Renal cortical epithelial cell (primary cell): ENCODE results near the gene C1QTNF2. TPM values are rescaled to one million over a fixed set of nuclear protein-coding genes. Genes with fewer than 3 reads are reported as not detected.
"Not testable (repeated sequence)": the region's sequence is repeated elsewhere in the genome, so short reads cannot be mapped to it uniquely, and the experiment has no call there.

Experiments
- DNase-seq: peaks from one replicate; pipeline ENCODE4 v3.0.0-alpha.2; 2011; ENCODE audit warnings: low read depth
- total RNA-seq: library from RNA; depleted of rRNA; stranded (reverse); fragments of >200 nt; gene quantifications from 2 replicates; pipeline ENCODE4 v1.2.3, GENCODE V29; 2014

C1QTNF2 gene
- total RNA-seq, 1 donor from 2014 or later = not detected

DNA sequence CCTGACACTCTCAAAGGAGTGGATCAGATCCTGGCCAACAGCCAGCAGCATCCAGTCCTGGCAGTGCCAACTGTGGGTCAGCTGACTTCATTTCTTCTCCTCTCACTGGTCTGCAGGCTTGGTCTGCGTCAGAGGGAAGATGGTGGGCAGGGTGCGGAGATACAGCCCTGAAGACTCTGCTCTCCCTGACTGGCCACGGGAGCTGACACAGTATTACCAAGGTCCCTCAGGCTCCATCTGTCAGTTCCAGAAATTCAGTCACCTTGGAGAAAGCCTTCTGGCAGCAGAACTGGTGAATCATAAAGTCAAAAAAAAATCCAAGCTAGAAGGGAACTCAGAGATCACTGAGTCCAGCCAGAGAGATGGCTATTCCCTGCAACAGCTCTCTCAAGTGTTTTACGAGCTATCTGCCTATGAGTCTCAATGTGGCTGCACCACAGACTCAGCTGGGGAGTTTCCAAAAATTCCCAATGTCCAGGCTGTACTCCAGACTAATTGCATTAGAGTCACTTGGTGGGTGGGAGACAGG, 27.9 kb downstream of the C1QTNF2 start:
- DNase-seq = peak; percentile 64

DNA sequence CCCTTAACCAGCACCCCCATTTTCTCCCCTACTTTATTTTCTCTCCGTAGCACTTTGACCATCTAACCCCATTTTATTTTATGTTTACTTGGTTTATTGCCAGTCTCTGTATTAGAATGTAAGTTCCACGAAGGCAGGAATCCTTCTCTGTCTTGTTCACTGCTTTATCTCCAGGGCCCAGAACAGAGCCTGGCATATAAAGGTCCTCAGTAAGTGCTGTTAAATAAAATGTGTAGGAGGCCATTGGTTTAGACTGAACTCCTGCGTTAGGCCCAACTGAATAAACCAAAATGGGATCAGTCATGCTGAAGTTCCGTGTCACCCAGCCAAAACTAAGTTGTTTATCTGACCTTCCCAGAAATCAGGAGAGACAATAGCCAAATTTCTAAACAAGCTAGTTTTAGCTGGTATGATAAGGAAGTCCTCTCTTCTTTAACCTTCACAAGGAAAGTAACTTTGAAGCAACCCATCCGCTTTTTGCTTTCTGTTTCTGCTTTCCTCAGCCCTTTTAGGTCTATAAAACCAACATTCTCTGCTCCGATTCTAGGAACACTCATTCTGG, 29.0 kb downstream of the C1QTNF2 start:
- DNase-seq = no peak

DNA sequence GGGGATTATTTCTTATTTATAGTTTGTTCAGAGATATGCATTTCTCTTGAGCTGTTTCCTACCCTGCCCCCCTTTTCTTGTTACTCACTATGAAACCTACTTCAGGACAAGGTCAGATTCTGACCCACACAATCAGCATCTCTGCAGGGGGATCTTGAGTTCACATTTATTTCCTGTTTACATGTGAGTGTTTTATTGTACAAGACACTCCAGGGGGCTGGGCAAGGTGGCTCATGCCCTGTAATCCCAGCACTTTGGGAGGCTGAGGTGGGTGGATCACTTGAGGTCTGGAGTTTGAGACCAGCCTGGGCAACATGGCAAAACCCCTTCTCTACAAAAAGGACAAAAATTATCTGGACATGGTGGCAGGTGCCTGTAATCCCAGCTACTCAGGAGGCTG, 29.9 kb downstream of the C1QTNF2 start:
- DNase-seq = not testable (repeated sequence)

DNA sequence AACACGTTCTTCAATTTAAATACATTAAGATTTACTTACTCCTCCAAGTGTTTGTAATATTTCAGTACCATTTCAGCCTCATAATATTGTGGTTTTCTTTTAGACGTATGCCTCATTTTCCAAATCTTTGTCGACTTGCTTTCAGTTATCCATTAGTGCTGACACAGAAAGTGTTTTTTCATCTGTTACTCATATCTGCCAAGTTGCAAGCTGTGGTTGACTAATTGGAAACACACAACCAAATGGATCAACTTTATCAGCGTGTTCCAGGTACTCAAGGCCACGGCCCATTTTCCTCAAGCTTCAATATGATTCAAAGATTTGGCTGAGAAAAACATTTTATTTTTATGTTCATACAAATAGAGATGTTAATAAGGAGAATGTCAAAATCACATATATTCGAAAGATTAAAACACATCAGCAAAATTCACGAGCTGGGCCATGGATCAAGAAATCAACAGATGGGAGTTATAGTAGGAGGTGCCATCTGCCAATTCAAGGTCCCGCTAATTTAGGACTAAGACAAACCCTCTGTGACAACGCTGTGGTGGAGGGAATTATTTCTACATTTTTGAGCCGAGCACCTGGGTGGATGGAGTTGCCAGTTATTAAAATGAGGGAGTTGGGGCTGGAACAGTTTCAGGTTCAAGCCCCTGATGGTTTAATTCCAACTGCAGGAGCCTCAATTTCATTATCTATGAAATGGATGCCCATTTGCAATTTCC, 30.9 kb downstream of the C1QTNF2 start:
- DNase-seq = no peak

DNA sequence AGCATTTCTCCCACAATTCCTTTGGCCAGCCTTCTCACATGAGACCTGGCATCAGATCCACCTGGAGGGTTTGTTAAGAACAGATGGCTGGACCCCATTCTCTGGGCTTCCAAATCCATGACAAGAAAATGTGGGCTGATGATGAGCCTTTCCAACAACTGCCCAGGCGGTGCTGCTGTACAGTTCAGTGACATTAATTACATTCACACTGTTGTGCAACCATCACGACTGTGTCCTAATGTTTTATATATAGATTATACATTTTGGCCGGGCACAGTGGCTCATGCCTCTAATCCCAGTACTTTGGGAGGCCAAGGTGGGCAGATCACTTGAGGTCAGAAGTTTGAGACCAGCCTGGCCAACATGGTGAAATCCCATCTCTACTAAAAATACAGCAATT, 35.7 kb downstream of the C1QTNF2 start:
- DNase-seq = not testable (repeated sequence)

DNA sequence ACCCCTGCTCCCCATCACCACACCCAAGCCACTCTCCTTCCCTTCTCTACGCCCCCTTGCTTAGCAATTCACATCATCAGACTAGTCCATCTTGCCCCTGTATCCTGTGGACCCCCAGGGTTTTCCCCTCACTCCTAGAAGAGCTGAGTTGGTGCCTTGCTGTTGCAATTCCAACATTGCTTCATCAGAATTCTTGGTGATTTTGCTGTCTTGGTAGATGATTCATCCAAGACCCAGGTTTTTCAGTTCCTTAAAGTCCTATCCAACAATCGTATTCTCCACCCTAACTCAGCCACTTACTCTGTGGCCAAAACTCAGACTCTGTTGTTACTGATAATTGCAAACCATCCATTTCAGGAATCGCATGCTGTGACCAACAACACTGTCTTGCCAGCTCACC, 36.7 kb downstream of the C1QTNF2 start:
- DNase-seq = peak; percentile 77

DNA sequence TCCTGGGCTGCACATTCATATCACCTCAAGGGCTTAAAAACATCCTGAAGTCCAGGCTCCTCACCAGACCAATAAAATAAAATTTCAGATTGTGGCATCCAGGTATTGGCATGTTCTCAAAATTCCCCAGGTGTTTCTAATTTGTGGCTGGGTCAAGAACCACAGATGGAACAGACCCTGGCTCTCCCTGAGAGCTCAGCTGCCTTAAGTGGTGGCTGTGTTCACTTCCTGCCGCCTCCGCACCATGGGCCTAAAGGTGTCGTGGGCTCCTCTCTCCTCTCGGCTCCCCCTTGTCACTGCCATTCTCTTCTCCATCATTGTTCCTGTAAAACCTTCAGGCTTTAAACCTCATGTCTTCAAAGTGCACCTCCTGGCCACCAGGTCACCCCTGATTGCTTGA, 40.2 kb downstream of the C1QTNF2 start:
- DNase-seq = no peak

DNA sequence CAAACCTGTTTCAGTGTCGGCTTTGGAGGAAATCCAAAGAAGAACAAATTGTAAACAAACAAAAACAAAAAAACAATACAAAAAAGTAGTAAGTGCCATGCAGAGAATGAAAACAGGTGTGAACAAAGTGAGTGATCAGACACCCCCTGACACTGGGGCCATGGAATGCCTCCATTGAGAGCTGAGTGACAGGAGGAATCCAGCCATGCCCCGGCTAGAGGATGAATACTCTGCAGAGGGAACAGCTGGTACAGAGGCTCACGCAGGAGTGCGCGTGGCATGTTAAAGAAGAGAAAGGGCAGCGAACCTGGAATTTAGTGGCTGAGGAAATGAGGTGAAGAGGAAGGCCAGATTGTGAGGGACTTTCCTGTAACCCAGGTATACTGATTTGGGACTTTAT, 42.6 kb downstream of the C1QTNF2 start:
- no peak for DNase-seq

DNA sequence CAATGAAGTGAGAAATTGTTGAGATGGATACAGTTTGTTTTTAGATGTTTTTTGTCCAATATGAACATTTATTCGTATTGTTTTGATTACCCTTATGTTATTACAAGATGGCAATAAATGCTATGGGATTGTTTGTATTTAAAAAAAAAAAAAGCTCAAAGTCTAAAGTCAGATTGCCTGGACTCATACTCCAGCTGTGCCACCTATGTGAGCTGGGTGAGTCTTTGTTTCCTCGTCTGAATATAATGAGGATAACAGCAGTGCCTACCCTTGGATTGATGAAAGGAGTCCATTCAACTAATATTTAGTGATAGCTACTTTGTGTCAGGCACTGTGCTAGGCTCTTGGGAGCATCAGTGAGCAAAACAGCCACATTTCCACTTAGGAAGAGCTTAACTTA, 43.4 kb downstream of the C1QTNF2 start:
- DNase-seq = no peak

DNA sequence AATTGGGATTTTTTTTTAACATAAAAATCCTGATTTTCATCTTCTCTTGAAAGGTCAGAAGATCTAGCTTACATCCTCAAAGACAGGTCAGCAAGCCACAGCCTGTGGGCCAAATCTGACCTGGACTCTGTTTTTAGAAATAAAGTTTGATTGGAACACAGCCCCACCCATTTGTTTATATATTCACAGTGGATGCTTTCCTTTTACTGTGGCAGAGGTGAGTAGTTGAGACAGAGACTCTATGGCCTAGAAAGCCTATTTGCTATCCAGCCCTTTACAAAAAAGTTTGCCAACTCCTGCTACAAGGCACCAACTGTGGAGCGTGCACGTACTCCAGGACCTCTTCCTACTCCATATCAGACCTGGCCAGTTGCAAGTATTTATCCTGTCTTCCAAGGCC, 44.7 kb downstream of the C1QTNF2 start:
- no peak for DNase-seq

DNA sequence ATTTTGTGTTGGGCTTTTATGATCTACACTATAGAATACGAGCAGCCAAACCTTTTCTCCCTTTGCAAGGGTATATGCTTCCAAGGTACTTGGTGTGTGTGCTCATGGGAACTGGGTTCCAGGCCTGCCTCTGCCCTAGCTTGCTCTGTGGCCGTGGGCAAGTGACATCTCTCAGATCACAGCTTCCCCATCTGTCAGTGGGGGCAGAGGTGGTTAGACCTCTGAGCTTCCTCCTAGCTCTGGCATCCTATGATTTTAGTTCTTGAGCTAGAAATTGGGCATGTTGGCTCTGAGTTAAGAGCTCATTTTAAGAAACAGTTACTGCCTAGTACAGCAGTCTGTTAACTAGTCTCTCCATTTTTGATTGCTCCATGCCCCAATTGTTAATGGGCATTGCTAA, 45.5 kb downstream of the C1QTNF2 start:
- DNase-seq = no peak

DNA sequence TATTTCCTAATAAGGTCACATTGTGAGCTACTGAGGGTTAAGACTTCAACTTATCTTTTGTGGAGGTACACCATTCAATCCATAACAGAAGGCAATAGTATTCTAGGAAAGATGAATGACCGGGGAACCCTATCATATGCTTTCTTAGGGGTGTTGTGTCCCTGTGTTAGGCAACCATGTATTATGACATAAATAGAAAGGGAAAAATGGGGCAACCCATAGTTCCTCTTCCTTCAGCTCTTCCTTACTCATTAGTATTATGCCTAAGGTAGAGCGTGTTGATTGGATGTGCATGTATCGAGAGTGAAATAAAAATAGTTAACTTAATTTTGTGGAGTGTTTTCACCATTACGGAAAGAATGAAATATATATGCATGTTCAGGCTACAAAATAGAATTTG, 52.0 kb downstream of the C1QTNF2 start:
- DNase-seq = no peak

DNA sequence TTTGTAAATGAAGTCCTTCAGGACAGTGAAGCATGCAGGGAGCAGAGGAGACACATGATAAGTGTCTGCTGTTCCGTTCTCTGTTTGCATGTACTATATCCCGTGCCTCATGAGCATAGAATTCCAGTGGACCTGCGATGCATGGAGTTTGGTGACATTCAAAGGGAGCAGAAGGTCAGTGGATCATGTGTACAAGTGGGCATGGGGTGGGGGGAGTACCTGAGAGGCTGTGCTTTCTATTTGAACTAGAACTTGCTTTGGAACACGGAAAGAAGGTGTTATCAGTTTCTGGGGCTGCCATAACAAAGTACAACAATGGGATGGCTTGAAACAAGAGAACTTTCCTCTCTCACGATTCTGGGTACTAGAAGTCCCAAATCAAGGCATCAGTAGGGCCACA, 53.0 kb downstream of the C1QTNF2 start:
- peak; percentile 32 for DNase-seq

DNA sequence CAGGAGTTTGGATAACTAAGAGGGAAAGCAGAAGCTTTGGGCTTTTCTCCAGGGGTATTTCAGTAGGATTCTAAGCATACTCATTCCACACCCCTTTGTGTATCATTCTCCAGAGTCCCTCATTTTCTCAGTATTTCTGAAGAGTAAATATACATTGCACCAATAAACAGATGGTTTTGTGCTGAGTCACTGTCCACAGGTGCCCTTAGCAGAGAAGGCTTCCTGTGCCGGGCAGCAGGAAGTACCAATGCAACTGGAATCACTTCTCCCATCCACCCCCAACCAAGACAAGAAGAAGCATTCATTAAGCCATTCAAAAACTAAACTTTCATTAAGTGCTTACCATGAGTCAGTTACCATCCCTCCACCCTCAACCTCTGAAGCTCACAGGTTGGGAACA, 54.5 kb downstream of the C1QTNF2 start:
- peak; percentile 95 for DNase-seq

DNA sequence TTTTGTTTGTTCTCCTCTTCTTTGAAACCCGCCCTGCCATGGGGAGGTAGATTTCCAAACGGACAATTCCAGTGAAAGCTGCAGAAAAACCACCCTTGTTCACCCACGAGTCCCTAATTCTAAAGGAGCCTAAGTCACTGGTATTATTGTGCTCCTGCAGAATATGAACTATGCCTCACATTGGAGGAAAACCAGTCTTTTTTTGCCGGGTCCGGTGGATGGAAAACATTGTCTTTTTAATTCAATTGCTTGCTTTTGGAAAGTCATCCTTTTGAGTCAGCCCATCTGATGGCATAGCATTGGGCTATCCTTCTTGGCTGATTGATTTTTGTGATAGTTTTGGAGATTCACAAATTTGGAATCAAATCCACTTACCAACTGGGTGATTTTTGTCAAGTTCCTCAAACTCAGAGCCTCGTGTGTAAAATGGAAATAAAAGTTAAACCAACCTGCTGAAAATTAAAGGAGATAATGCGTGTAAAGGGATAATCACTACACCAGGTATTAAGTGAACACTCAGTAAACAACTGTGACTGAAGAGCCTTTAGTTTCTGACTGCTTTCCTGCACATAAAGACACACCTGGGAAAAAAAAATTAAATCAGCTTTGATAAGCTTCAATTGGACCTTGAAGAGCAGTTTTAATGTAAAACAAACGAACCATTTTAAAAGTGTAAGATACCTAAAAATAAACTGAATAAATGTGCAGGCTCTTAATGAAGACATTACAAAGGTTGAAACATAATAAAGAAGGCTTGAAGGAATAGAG, 57.3 kb downstream of the C1QTNF2 start:
- DNase-seq = no peak

DNA sequence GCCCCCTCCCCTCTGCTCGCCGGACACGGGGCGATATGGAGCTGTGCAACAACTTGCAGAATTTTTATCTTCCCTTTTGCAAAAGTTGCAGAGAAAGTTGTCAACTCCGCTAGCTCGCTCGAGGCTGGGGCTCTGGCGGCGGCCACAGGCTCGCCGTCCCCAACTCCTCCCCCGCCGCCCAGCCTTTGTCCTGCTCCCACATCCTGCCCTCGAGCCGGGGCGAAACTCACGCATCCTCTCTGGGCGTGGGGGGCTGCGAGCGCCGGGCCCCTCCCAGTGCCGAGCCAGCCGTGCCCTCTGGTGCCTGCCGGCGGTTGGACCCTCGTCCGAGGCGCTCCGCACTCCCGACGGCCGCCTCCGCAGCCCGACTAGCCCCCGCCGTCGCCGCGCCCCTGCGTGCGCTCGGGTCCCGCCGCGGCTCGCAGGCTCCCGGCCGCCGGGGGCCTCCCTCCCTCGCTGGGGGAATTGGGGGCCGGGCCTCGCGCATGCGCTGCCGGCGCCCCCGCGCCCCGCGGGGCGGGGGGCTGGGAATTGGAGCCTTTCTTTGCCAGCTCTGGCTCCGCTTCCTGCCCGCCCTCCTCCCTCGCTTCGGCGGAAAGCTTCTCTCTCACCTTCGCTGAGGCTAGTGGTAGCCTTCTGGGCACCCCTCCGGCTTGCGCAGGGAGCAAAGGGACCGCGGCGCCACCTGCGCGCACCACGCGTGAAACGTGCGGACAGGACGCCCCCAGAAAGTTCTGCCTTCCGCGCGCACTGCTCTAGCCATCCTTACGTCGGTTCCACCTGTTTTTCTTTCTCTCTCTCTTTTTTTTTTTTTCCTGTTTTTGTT, 58.1 kb downstream of the C1QTNF2 start, which contains the start of gene CCNJL:
Gene CCNJL (minus strand): TSS at position 431 of the 826 bp plus-strand sequence. CDS start 641 bp downstream, outside the sequence.
- no peak for DNase-seq

DNA sequence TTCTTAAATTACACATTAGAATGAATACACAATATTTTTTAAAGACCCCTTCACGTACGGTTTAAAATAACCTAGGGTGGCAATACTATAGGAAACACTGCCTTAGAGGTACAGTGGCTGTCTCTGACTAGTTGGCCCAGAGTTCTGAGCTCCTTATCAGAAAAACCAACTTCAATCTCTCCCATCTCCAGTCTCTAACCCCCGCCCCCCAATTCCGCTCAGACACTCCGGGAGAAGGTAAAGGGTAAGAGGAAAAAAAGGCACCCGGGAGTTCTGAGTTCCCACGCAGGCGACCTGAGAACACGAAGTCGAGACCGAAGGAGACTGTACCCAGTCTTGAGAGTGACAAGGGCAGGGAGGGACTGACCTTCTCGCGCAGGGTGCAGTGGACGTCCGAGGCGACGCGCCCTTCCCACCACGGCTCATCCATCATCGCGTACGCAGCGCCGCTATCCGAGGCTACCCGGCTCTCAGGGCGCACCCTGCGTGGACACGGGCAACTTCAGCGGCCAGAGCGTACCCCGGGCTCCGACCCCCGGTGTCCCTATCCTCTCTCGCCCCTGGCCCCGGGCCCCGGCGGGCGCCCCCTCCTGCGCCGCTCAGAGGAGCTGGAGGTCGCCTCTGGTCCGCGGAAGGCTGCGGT, 58.8 kb downstream of the C1QTNF2 start:
- no peak for DNase-seq

DNA sequence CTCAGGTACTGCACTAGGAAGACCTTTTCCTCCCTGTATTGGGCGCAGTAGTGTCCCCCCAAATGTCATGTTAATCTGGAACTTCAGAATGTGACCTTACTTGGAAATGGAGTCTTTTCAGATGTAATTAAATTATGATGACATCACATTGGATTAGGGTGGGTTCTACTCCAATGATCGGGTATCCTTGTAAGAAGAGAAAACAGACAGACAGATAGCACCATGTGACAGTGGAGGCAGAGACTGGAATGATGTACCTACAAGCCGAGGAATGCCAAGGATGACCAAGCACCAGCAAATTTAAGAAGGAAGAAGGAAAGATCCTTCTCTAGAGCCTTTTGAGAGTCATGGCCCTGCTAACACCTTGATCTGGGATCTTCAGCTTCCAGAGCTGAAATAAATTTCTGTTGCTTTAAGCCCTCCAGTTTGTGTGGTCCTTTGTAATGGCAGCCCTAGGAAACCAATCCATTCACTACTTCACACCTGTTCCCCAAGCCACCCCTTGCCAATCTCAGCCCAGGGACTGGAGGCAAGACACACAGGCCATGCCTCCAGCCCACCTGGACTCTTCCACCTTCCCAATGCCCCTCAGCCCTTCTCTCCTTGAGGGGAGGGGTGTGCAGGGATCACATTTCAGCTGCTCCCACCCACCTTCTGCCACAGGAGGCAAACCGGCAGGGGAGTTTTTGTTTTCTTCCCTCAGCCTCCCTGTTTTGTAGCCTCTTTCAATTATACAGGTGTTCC, 59.7 kb downstream of the C1QTNF2 start:
- DNase-seq = no peak

DNA sequence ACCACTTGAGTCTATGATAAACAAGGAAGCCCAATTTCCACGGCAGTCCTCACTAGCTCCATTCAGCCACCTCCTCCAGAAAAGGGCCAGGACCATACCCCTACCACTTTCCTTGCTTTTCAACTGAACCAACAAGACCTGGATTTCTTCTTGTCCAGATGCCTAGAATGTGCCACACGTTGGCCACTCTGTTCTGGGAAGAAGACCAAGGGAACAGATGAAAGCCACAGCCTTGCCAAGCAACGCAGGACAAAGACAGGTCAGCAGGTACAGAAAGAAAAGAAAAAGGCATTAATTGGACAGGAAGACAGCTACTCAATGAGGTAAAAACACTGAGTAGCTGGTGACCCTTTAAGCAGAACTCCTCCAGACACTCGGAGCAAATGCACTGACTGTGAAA, 60.3 kb downstream of the C1QTNF2 start:
- no peak for DNase-seq

DNA sequence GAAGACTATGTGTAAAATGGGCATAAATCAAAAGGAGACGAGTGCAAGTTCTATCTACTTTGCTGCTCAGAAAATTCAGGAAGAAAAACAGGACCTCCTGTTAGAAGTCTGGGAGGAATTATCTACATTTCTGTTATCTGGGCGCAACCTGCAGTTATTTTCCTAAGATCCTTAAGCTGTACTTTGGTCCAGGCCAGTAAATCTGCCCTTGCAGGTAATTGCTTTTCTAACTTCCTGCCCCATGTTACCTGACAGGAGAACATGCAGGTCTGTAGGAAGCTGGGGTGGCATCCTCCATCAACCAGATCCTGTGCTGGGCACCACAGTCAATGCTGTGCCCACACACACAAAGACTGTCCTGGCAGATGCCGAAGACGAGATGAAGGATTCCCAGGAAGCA, 63.7 kb downstream of the C1QTNF2 start:
- DNase-seq = no peak

DNA sequence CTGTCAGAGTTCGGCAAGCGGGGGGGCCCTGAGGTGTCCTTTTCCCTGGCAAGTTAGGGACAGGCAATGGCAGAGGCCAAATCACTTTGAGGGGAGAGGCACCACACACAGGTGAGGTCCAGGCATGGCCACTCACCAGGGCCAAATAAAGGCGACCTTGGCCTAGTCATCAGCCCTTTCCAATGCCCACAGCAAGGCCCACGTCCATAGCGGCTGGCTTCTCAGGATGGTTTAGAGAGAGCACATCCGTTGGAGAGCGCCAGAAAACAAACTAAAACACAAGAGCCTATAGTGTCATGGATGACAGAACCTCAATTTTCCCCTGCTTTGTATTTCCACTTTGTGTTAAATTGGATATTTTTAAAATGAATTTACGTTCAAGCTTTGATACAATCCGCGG, 65.1 kb downstream of the C1QTNF2 start:
- DNase-seq = no peak
